ENCODE data around the gene WWTR1. TPM values are rescaled to one million over a fixed set of nuclear protein-coding genes. Genes with fewer than 3 reads are reported as not detected.
A peak's percentile ranks its signal among the peaks of the same experiment; 100 is the strongest.

Gene WWTR1
- total RNA-seq, 4 donors from 2014 or later, result 11.3 to 30.7 (median 17.6) TPM

- Histone ChIP-seq H3K9me3 (no peaks in the 10 kb centered on the region), H3K4me1 (peaks cover 52 to 54% of the 10 kb centered on the region in 2 donors), H3K27me3 (no peaks in the 10 kb centered on the region), H3K36me3 (no peaks in the 10 kb centered on the region), H3K27ac (peak overlapping the region in 3 of 4 donors; percentile 18 to 54 (median 21)), H3K4me3 (no peak overlapping the region)
- DNase-seq, result no peak
- TF ChIP-seq POLR2A (IDR thresholded peaks at IDR 0.05) (no peak), CTCF (IDR thresholded peaks at IDR 0.05 in 4 of 5, conservative IDR thresholded peaks at IDR 0.05 in 1 of 5) (no peak)
- in situ Hi-C loops (cut with MboI; ENCODE audit: low sequenced_read_pairs in 4 of 4), result no loop called here
- no peak for ATAC-seq
- intact Hi-C loops (cut with DNase I; ENCODE audit: low total_unique reads), result no loop called here
These were observed 75.4 kb downstream of the WWTR1 start for GRCh38 chr3:149582395-149582794.

DNA sequence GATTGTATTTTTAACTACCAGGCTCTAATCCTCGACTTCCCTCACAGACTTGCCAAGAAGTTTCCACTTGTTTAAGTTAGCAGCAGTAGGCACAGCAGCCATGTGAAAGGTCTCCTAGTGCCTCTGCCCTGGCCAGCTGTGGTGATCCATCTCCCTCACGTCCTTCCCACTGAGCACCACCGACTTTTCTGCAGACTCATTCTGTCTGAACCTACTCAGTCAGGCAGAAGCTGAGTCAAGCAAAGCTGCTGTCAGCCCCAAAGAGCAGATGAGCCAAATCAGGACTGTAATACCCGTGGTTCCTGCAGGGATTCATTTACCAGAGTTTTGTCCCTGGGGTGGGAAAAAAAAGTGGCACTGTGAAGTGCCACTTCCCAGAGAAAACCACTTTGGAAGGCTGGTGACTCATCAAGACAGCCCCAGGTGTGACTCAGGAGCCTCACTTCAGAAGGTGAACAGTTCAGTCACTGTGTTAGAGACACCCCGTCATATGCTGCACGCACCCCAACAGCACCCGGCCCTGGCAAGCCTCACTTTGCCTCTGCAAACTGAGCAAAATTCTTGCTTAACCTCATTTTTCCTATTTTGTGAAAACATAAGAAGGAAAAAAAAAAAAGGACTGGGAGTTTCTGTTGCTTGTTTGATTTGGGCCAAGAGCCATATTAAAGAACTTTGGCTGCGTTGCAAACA, 76.0 kb downstream of the WWTR1 start:
- intact Hi-C loops (cut with DNase I; ENCODE audit: low total_unique reads), result no loop called here
- no peak for TF ChIP-seq CTCF (IDR thresholded peaks at IDR 0.05 in 4 of 5, conservative IDR thresholded peaks at IDR 0.05 in 1 of 5)
- no peak for TF ChIP-seq POLR2A (IDR thresholded peaks at IDR 0.05)
- DNase-seq, result peak; percentile 23 to 66
- in situ Hi-C loops (cut with MboI; ENCODE audit: low sequenced_read_pairs in 4 of 4), result no loop called here
- H3K36me3 ChIP-seq, result no peaks in the 10 kb centered on the region
- H3K9me3 ChIP-seq, result no peaks in the 10 kb centered on the region
- H3K4me3 ChIP-seq, result no peak overlapping the region
- peaks cover 57 to 58% of the 10 kb centered on the region in 2 donors for H3K4me1 ChIP-seq
- peak; percentile 80 to 95 for ATAC-seq
- H3K27ac ChIP-seq, result peak overlapping the region; percentile 18 to 64 (median 38)
- H3K27me3 ChIP-seq, result no peaks in the 10 kb centered on the region

DNA sequence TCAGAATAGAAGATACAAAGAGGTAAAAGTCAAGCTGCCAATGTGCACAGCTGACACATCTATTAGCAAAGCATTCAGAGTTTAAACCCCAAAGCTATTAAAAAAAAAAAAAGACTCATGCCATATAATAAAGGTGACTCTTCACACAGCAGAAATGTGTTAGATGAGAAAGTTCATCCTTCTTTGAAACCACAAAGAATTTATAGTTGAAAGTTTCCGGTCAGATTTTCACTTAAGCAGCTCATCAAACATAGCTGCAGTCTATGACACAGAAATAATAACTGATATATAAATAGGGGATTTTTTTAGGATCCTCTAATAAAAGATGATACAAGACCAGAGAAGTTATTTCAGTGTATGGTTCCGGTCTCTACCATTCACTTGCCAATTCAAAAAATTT, 76.6 kb downstream of the WWTR1 start:
- no peak for ATAC-seq

DNA sequence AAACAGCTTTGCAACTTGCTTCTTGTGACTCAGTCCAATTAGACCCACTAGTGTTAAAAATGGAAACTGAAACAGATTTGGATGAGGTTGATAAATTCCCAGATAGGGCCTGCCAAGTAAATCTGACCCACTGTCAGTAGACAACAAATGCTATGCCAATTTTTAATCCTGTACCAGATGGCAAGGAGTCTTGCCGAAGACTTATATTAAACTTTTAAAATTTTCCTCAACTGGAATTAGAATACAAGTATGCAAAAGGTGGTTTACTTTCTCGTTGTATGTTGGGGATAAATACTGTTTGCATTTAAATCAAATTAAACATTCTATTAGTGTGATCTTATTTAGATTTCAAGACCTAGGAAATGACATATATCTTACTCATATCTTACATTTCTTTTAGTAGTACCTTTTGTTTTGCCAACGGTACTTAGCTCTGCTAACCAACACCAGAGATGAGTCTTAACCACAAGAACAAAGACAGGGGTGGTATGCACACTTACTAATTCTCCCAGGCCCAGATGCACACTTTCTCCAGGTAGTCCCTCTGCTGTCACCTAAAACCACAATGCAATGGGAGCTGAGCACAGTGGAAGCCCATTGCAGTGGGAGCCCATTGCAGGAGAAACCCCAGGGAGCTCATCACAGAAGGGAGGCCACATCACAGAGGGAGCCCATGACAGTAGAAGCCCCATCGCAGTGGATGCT, 77.8 kb downstream of the WWTR1 start:
- Histone ChIP-seq H3K4me1 (peaks cover 75 to 76% of the 10 kb centered on the region in 2 donors), H3K27me3 (no peaks in the 10 kb centered on the region), H3K9me3 (no peaks in the 10 kb centered on the region), H3K36me3 (no peaks in the 10 kb centered on the region), H3K27ac (peak overlapping the region; percentile 2 to 42 (median 19)), H3K4me3 (no peak overlapping the region)
- in situ Hi-C loops (cut with MboI; ENCODE audit: low sequenced_read_pairs in 4 of 4) (no loop called here), intact Hi-C loops (cut with DNase I; ENCODE audit: low total_unique reads) (no loop called here)
- no peak for TF ChIP-seq CTCF (IDR thresholded peaks at IDR 0.05 in 4 of 5, conservative IDR thresholded peaks at IDR 0.05 in 1 of 5)
- TF ChIP-seq POLR2A (IDR thresholded peaks at IDR 0.05), result no peak
- DNase-seq (no peak), ATAC-seq (no peak)

More for the DNA sequence above, 76.6 kb downstream of the WWTR1 start:
- H3K4me3 ChIP-seq, result no peak overlapping the region
- TF ChIP-seq POLR2A (IDR thresholded peaks at IDR 0.05) (no peak), CTCF (IDR thresholded peaks at IDR 0.05 in 4 of 5, conservative IDR thresholded peaks at IDR 0.05 in 1 of 5) (no peak)
- H3K27ac ChIP-seq, result peak overlapping the region; percentile 8 to 64 (median 36)
- H3K36me3 ChIP-seq, result no peaks in the 10 kb centered on the region
- in situ Hi-C loops (cut with MboI; ENCODE audit: low sequenced_read_pairs in 4 of 4) (no loop called here), intact Hi-C loops (cut with DNase I; ENCODE audit: low total_unique reads) (no loop called here)
- H3K9me3 ChIP-seq, result no peaks in the 10 kb centered on the region
- no peak for DNase-seq
- H3K4me1 ChIP-seq, result peaks cover 63 to 64% of the 10 kb centered on the region in 2 donors
- H3K27me3 ChIP-seq, result no peaks in the 10 kb centered on the region
